Measurements from ENCODE around the gene ALKBH6.
A peak's percentile ranks its signal among the peaks of the same experiment; 100 is the strongest.
"Not testable (repeated sequence)": the region's sequence is repeated elsewhere in the genome, so short reads cannot be mapped to it uniquely, and the experiment has no call there.

Gene ALKBH6

GRCh38 chr19:35992907-35993765, 20.9 kb downstream of the ALKBH6 start:
- FAIRE-seq, result no peak

DNA sequence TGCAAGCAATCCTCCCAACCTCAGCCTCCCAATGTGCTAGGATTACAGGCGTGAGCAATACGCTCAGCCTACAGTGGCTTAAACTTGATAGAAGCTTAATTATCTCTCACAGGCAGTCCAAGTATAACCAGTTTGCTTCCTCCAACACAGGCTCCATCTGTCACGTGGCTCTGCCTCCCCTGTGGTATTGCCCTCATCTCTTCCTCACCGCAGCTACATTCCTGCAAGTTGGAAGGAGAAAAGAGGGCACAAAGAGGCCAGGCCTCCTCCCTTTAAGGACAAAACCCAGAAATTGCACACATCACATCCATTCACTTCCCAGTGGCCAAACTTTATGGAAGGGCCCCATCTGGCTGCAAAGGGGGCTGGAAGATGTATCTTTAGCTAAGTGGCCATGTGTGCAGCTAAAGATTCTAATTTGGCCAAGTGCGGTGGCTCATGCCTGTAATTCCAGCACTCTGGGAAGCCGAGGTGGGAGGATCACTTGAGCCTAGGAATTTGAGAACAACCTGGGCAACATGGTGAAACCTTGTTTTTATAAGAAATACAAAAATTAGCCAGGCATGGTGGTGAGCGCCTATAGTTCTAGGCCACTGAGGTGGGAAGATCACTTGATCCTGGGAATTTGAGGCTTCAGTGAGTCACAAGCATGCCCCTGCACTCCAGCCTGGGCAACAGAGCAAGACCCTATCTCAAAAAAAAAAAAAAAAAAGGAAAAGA, 22.1 kb downstream of the ALKBH6 start:
- no peak for FAIRE-seq

- no peak for FAIRE-seq
These were observed 23.0 kb downstream of the ALKBH6 start for GRCh38 chr19:35990771-35991730.

- no peak for FAIRE-seq
These were observed 23.9 kb downstream of the ALKBH6 start for GRCh38 chr19:35990156-35990555.

DNA sequence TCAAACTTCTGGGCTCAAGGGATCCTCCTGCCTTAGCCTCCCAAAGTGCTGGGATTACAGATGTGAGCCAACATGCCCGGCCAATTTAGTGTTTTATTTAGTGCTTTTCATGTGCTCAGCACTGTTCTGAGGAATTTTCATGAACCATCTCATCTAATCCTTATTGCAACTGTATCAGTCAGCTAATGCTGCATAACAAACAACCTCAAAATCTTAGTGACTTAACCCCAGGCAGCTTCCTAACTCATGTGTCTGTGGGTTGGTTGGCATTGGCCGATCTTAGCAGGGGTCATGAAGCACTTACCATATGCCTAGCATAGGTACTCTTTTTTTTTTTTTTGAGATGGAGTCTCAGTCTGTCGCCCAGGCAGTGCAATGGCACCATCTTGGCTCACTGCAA, 25.2 kb downstream of the ALKBH6 start:
- no peak for FAIRE-seq

- FAIRE-seq, result no peak
These were observed 26.5 kb downstream of the ALKBH6 start for GRCh38 chr19:35987571-35987896.

DNA sequence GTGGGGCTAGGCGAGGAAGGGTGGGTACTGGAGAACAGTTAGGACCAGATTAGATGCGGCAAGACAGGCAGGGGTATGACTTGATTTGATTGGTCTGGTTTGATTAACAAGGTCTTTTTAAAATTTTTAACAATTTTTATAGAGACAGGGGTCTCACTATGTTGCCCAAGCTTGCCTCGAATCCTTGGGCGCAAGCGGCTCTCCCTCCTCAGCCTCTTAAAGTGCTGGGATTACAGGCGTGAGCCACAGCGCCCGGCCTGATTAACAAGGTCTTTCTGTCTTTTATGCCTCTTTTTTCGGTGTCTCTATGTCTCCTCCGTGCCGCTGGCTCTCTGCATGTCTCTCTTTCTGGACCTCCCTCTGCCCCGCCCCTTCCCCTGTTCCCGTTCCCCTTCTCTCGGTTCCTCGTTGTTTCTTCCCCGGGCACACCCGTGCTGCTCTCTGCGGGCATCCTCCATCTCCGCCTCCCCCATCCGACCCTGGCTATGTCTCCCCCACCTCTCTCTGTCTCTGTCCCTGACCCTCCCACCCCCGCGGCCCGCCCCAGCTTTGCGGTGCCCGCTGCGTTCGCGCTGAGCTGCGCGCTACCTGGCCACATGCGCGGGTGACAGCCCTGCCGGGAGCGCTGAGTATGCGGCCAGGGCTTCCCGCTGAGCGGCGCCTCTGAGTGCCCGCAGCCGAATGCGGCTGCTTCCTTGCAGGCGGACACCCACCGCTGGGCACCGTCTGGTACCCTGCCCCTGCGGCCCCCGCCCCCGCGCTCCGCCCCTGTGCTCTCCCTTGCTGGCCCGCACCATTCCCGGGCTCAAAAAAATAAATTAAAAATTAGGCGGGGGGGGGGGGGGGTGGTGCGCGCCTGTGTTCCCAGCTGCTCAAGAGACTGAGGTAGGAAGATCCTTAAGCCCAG, 27.1 kb downstream of the ALKBH6 start:
- no peak for FAIRE-seq

- no peak for FAIRE-seq
These were observed 27.9 kb downstream of the ALKBH6 start for GRCh38 chr19:35986111-35986510.

- FAIRE-seq, result no peak
These were observed 30.8 kb downstream of the ALKBH6 start for GRCh38 chr19:35983177-35983576.

GRCh38 chr19:35980997-35981396, 33.0 kb downstream of the ALKBH6 start:
- FAIRE-seq, result not testable (repeated sequence)

- no peak for FAIRE-seq
These were observed 35.1 kb downstream of the ALKBH6 start for GRCh38 chr19:35978832-35979365.

DNA sequence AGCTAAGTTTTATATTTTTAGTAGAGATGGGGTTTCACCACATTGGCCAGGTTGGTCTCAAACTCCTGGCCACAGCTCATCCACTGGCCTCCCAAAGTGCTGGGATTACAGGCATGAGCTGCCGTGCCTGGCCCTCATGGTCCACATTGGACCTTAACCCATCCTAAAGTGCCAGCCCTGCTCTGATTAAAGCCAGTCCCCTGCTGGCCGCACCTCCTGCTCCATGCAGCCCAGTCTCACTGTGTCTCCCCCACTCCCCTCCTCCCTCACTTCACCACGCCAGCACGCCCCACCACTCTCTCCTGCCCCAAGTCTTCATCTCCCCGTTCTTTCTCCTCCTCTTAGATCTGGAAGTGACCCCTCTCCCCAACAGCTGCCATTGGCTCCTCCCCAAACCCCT, 35.7 kb downstream of the ALKBH6 start:
- FAIRE-seq, result no peak

- FAIRE-seq, result no peak
These were observed 36.4 kb downstream of the ALKBH6 start for GRCh38 chr19:35977446-35978222.

DNA sequence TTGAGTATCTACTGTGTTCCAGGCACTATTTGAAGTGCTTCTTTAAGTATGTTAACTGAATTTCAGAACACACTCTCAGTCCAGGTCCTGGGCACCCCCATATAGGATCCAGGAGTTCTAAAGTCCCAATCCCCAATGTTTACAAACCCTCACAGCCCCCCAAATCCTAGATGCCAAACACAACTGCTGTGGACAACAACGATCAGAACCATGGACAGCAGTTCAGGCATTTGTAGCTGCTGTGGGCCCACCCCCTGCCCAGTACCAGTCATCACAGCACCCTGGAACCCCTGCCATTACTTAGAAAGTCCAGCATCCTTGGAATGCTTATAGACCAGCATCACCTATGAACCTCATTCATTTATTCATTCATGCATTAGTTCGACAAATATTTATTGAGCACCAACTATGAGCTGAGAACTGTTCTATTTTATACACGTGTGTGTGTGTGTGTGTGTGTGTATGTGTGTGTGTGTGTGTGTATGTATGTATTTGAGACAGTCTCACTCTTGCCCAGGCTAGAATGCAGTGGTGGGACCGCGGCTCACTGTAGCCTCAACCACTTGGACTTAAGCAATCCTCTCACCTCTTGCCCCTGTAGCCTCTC, 38.3 kb downstream of the ALKBH6 start:
- FAIRE-seq, result no peak

DNA sequence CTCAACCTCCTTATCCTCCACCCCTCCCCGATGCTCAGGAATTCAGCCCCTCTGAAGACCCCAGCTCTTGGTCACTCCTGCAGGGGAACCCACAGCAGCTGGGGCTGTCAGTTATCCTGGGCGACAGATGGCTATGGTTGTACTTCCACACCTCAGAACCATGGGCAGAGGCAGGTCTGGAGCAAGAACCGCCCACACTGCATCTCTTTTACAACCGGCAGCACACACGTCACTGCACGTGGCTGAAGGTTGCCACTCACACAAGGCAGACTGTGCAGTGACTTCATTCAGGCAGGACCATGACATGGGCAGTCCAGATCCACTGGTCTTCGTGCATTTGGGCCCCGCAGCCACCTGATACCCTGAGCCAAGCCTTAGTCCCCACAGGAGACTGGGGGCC, 40.5 kb downstream of the ALKBH6 start:
- no peak for FAIRE-seq

GRCh38 chr19:35966771-35967170, 47.2 kb downstream of the ALKBH6 start:
- FAIRE-seq, result no peak

DNA sequence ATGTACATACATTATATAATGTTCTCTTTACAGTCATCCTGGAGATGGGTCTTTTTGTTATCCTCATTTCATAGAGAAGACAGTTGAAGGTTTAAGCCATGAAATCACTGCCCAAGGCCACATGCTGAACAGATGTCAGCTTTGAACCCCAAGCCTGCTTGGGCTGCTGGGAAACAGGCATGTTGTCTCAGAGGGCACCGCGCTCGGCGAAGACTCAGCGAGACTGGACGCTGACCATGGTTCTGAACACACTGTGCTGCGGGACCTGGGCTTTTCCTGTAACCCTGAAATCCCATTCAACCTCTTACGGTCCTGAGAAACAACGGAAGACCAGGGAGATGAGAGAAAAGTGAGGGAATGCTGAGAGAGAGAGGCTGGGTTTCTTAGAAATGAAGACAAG, 50.5 kb downstream of the ALKBH6 start:
- peak; percentile 11 for FAIRE-seq

GRCh38 chr19:35960432-35960972, 53.5 kb downstream of the ALKBH6 start:
- no peak for FAIRE-seq

GRCh38 chr19:35959968-35960320, 54.1 kb downstream of the ALKBH6 start:
- FAIRE-seq, result no peak

All from G401.6 (cell line).